NCI-H510A treated with DMSO at 0.1 percent for 48 hours (cell line): ENCODE results near the gene SLC66A3.
"Not testable (repeated sequence)": the region's sequence is repeated elsewhere in the genome, so short reads cannot be mapped to it uniquely, and the experiment has no call there.

Experiments
- DNase-seq: peaks from one replicate; lab custom pipeline; 2025; lab: John Stamatoyannopoulos, UW

The SLC66A3 gene

DNA sequence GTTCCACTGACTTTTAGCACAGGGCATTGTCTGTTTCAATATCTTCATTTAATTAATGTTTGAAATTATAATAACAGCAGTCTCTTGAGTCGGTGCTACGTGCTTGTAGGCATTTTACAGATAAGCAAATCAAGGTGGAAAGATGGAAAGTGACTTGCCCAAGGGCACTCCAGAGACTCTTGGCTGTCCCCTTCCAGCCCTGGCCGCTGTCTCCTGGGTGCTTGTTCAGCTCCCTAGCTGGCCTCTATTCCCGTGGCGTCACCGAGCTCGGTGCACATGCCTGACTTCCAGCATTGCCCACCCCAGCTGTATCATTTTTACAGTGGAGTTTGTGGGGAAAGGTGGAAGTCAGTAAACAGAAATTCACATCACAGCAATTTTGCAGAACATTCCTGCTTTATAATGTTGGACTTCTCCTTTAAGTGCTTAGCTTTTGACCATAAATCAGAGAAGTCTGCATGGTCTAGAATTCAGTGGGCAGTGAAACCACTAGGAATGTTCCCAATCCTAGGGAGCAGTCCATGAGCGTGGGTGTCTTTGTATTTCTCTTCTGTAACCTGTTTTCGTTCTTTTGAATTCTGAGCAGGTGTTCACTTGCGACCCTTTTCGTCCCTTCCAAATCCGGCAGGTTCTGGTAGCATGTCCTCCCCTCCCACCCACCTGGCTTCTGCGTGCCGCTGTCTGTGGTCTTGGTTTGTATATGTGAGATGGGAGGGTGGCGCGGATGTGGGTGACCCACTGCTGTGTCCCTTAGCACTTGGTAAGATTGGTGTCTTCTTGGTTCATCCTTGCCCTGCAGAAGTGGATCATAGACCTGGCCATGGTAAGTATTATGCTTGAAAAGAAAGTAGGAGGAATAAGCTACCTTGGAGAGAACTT lies 8.4 kb downstream of the SLC66A3 start:
- DNase-seq: no peak

- DNase-seq: not testable (repeated sequence)
Measured at GRCh38 chr2:11165046-11165445, 9.8 kb downstream of the SLC66A3 start.

DNA sequence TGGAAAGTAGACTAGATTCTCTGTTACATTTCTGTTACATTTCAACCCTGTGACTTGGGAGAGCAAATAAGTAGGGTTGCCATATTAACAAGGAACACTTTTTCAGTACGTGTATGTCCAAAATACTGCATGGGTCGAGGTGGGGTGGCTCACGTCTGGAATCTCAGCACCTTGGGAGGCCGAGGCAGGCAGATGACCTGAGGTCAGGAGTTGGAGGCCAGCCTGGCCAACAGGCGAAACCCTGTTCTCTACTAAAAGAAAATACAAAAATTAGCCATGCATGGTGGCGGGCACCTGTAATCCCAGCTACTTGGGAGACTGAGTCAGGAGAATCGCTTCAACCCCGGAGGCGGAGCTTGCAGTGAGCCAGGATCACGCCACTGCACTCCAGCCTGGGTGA lies 11.2 kb downstream of the SLC66A3 start:
- DNase-seq: no peak

- DNase-seq: no peak
Measured at GRCh38 chr2:11168488-11168887, 13.2 kb downstream of the SLC66A3 start.

DNA sequence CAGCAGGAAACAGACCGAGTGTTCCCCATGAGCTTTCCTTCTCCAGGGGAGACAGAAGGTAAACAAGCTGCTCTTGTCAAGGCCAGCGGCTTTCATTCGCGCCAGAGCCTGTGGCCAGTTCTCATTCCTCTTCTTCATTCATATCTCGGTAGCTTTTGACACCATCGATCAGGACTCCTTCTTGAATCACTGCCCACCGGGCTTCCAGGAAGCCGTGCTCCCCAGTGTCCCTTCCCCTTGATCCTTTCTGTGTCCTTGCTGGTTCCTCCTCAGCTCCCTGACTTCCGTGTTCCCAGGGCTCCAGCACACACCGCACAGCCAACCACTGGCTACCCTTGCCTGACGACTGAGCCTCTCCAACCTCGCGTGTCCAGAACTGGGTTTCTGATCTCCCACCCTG lies 14.1 kb downstream of the SLC66A3 start:
- no peak for DNase-seq

- no peak for DNase-seq
Measured at GRCh38 chr2:11174222-11174621, 19.0 kb downstream of the SLC66A3 start.

DNA sequence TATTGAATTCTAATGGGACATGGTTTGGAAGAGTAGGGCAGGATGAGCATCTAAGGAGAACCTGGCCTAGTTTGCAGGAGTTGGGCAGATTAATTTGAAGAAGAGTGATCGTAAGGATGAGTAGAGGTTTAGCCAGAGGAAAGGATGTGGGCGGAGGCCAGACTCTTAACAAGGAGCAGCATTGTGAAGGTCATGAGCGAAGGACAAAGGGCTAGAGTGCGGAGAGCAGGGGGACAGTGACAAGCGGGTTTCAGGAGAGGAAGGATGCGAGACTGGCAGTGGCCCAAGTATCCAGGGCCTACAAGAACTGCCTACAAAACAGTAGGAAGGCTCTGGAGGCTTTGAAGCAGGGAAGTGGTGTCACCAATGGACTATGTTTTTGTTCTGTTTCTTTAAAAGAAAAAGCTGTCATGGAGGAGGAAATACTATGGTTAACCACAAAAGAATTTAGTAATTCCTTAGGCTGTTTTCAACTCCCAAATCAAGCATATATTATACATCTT lies 20.1 kb downstream of the SLC66A3 start:
- no peak for DNase-seq

- DNase-seq: no peak
Measured at GRCh38 chr2:11177871-11178690, 22.8 kb downstream of the SLC66A3 start.

GRCh38 chr2:11179196-11179595 lies 23.9 kb downstream of the SLC66A3 start:
- DNase-seq: no peak

- no peak for DNase-seq
Measured at GRCh38 chr2:11179899-11180298, 24.6 kb downstream of the SLC66A3 start.

GRCh38 chr2:11180653-11181052 lies 25.4 kb downstream of the SLC66A3 start:
- no peak for DNase-seq

- DNase-seq: no peak
Measured at GRCh38 chr2:11182951-11183350, 27.7 kb downstream of the SLC66A3 start.

DNA sequence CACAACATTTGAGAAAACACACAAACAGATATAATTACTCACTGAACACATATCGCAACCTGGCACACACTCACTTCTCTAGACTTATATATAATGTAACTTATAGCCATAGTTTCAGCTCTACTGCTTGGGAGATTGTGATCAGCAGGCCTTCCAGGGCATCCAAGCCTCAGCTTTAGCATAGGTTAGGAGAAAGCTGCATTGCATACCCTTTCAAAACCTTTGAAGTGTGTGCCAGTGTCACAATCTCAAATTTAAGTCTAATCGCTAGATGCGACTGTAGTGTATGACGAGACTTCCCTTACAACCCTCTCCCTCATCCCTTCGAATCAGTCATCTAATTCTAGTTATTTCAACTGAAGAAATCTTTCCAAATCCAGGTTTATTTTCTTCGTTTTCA lies 30.9 kb downstream of the SLC66A3 start:
- no peak for DNase-seq

DNA sequence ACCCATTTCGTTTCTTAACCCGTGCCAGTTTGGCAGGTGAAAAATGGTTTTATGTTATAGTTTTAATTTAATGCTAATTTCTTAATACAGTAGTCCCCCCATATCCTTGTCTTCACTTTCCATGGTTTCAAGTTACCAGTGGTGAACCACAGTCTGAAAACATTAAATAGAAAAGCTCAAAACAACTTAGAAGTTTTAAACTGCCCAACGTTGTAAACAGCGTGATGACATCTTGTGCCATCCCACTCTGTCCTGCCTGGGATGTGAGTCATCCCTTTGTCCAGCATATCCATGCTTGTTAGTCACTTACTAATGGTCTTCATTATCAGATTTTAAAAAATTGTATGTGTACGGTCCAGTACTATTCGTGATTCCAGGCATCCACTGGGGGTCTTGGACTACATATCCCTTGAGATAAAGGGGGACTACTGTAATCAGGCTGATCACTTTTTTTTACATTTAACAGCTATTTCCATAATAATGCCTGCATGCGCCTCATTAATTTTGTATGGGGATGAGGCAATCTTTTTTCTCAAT lies 31.9 kb downstream of the SLC66A3 start:
- DNase-seq: no peak

- no peak for DNase-seq
Measured at GRCh38 chr2:11187731-11188130, 32.5 kb downstream of the SLC66A3 start.

GRCh38 chr2:11196246-11196645 lies 41.0 kb downstream of the SLC66A3 start:
- DNase-seq: no peak

- no peak for DNase-seq
Measured at GRCh38 chr2:11200651-11201050, 45.4 kb downstream of the SLC66A3 start.

DNA sequence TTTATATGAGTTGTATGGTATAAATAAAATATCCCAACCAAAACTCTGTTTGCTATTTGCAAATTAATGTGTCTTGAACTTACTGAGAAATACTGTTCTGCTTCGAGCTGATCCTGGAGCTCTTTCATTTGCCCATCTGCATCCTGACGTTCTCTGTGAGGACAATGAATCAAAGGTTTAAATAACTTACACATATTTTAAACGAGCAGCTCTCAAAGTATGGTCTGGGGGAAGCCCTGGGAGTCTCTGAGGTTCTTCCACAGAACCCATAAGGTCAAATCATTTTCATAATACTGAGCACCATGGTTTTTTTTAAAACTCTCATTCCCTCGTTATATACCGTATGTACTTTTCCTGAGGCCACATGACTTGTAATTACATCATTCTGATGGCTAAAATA lies 46.7 kb downstream of the SLC66A3 start:
- DNase-seq: no peak

DNA sequence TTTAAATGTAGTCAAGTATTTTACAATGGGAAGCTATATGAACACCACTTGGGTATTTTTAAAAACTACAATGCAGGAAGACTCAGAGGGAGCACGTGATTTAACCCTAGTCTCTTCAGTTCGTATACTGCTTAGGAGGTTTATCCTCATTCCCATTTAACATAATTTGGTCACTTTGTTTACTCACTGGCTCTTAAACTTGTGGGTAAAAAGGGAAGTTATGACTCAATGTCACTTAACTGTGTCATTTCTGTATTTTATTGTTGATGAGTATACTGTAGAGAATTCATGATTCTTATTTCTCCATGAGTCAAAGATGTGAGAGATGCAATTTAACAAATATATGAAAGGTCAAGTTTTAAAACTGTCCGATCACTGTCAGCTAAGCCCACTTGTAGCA lies 48.2 kb downstream of the SLC66A3 start:
- DNase-seq: no peak

DNA sequence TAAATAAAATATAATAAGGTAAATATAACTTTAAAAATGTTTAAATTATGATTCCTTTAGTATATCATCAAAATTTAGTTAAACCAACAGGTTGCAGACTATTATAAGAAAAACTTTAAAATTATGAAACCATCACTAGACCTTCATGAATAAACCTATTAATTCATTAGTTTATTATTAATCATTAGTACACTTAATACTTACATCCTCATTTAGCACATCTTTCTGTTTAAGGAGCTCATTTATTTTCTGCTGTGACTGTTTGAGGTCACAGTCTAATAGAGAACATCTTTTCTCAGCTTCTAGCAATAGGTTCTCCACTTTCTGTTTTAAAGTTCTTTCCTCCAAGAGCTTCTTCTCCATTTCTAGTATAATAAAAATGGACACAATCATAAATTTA lies 52.8 kb downstream of the SLC66A3 start:
- no peak for DNase-seq

- DNase-seq: no peak
Measured at GRCh38 chr2:11212645-11213044, 57.4 kb downstream of the SLC66A3 start.

- no peak for DNase-seq
Measured at GRCh38 chr2:11213090-11213638, 57.9 kb downstream of the SLC66A3 start.
